Gastroesophageal sphincter (tissue), 4 donors: Measurements from ENCODE around the gene EFTUD2. TPM values are rescaled to one million over a fixed set of nuclear protein-coding genes. Genes with fewer than 3 reads are reported as not detected.

Experiments used
- ATAC-seq: fragments of 150-250 bp; one replicate; pipeline ENCODE4 v1.9.1; 2016; ENCODE audit warnings: mild to moderate bottlenecking, moderate library complexity
- H3K27ac ChIP-seq, 4 donors: fragments of 200-600 bp; sonication (generic) in 3 of 4; 1 replicate in 3 of 4; 2 replicates in 1 of 4; pipeline ENCODE4 v1.5.1; 2016 to 2019
- H3K27me3 ChIP-seq: fragments of 200-600 bp; sonication (generic); one replicate; pipeline ENCODE4 v1.5.1; 2019
- H3K36me3 ChIP-seq, 2 donors: fragments of 200-600 bp; sonication (generic); one replicate each; pipeline ENCODE4 v1.5.1; 2019; ENCODE audit warnings: control low read depth in 1 of 2
- H3K4me1 ChIP-seq, 3 donors: fragments of 200-600 bp; sonication (generic); 1 replicate in 2 of 3; 2 replicates in 1 of 3; pipeline ENCODE4 v1.5.1; 2016 to 2019; ENCODE audit warnings: control low read depth in 2 of 3
- H3K4me3 ChIP-seq, 2 donors: fragments of 200-600 bp; sonication (generic); one replicate each; pipeline ENCODE4 v1.5.1; 2019; ENCODE audit warnings: mild to moderate bottlenecking in 1 of 2, moderate library complexity in 1 of 2
- H3K9me3 ChIP-seq, 3 donors: fragments of 200-600 bp; sonication (generic); one replicate each; pipeline ENCODE4 v1.5.1; 2017 to 2019; ENCODE audit warnings: control low read depth in 2 of 3
- CTCF ChIP-seq, 4 experiments: fragments of 200-600 bp in 2 of 4; fragments of 450-650 bp in 2 of 4; sonication (generic) in 1 of 4; IDR thresholded peaks; one replicate each; pipeline ENCODE4 v1.5.1; 2017 to 2019; ENCODE audit warnings: antibody characterized with exemption in 4 of 4, mild to moderate bottlenecking in 2 of 4, moderate library complexity in 2 of 4
- EP300 ChIP-seq: sonication (generic); formaldehyde crosslinking; IDR thresholded peaks from one replicate; pipeline ENCODE4 v1.6.1; 2017; ENCODE audit warnings: antibody characterized with exemption, mild to moderate bottlenecking
- POLR2A ChIP-seq, 2 donors: fragments of 450-650 bp; IDR thresholded peaks; one replicate each; pipeline ENCODE4 v1.6.1; 2017; ENCODE audit warnings: antibody characterized with exemption in 2 of 2, mild to moderate bottlenecking in 2 of 2, moderate library complexity in 1 of 2
- POLR2AphosphoS5 ChIP-seq: sonication (generic); formaldehyde crosslinking; IDR thresholded peaks from one replicate; pipeline ENCODE4 v1.6.1; 2017; ENCODE audit warnings: antibody characterized with exemption
- WGBS, 2 donors: methylation state at CpG; one replicate each; pipeline ENCODE4 v1.1.5; 2018; ENCODE audit warnings: low coverage in 1 of 2; 5-methylcytosine and 5-hydroxymethylcytosine counted together
- total RNA-seq, 4 donors: library from RNA; depleted of rRNA; stranded (reverse); fragments of >200 nt; gene quantifications; one replicate each; pipeline ENCODE4 v1.1.0, GENCODE V29; 2016

EFTUD2 gene
- total RNA-seq, 4 donors from 2014 or later: 45.1 to 71.2 (median 57.8) TPM

DNA sequence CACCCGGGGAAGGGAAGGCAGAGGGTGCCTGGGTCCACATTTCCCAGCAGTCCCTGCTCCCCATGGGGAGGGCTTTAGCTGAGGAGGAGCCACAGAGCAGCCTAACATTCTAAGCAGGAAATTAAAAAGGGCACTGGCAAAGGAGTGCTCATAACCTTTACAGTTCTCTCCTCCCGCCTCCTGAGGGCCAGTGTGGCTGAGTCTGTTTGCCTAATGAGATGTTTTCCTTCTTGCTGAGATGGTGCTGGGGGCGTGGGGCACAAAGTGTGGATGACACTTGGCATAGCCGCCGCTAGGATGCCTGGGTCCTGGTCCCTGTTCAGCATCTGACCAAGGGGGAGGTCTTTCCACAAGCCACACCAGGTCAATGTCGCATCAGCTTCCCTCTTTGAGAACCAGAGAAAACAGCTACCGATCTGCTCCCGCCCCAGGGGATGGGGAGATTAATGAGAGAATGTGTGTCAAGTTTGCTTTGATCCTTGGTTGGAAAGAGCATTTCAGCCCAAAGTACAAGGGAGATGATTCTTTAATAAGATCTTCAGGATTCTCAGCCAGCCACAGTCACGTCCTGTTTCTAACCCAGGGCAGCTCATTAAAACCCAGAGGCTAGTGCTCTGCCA, 42.6 kb upstream of the EFTUD2 start:
- no peaks in the 10 kb centered on the region for H3K4me1 ChIP-seq
- ATAC-seq: no peak
- TF ChIP-seq EP300: no peak
- no peak for TF ChIP-seq POLR2A (IDR thresholded peaks at IDR 0.05)
- TF ChIP-seq CTCF (IDR thresholded peaks at IDR 0.05): no peak
- TF ChIP-seq POLR2AphosphoS5: no peak
- no peaks in the 10 kb centered on the region for H3K9me3 ChIP-seq
- WGBS, 2 donors: 37 to 65% methylated on average over 2 to 4 of the region's 9 CpGs
- H3K27me3 ChIP-seq: no peaks in the 10 kb centered on the region
- H3K36me3 ChIP-seq: no peaks in the 10 kb centered on the region
- no peak overlapping the region for H3K4me3 ChIP-seq
- no peak overlapping the region for H3K27ac ChIP-seq

- WGBS, 2 donors: 32 to 70% methylated on average over 1 of the region's 1 CpG
- H3K27me3 ChIP-seq: no peaks in the 10 kb centered on the region
- H3K4me3 ChIP-seq: no peak overlapping the region
- H3K4me1 ChIP-seq: no peaks in the 10 kb centered on the region
- H3K36me3 ChIP-seq: no peaks in the 10 kb centered on the region
- H3K9me3 ChIP-seq: no peaks in the 10 kb centered on the region
- no peak for TF ChIP-seq EP300
- no peak for TF ChIP-seq CTCF (IDR thresholded peaks at IDR 0.05)
- TF ChIP-seq POLR2A (IDR thresholded peaks at IDR 0.05): no peak
- TF ChIP-seq POLR2AphosphoS5: no peak
- no peak overlapping the region for H3K27ac ChIP-seq
- no peak for ATAC-seq
These were observed 41.5 kb upstream of the EFTUD2 start for GRCh38 chr17:44940768-44941167.

DNA sequence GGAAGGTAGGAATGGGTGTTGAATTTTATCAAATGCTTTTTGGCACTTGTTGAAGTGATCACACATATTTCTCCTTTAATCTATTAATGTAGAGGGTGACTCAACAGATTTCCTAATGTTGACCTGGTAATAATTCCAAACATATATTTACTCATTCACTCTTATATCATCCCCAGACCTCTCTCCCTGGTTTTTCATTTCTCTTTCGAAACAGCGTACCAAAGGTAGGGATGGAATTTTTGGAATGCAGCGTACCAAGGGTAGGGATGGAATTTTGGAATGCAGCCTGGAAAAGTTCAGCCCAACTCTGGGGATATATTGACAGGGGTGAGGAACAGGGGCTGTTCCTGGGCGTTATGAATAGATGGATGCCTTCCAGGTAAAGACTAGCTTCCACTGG, 41.1 kb upstream of the EFTUD2 start:
- no peaks in the 10 kb centered on the region for H3K36me3 ChIP-seq
- TF ChIP-seq CTCF (IDR thresholded peaks at IDR 0.05) (no peak), POLR2AphosphoS5 (no peak), EP300 (no peak), POLR2A (IDR thresholded peaks at IDR 0.05) (no peak)
- H3K9me3 ChIP-seq: no peaks in the 10 kb centered on the region
- no peaks in the 10 kb centered on the region for H3K27me3 ChIP-seq
- 36 to 50% methylated on average over 4 of the region's 4 CpGs for WGBS, 2 donors
- no peaks in the 10 kb centered on the region for H3K4me1 ChIP-seq
- no peak for ATAC-seq
- H3K4me3 ChIP-seq: no peak overlapping the region
- no peak overlapping the region for H3K27ac ChIP-seq

DNA sequence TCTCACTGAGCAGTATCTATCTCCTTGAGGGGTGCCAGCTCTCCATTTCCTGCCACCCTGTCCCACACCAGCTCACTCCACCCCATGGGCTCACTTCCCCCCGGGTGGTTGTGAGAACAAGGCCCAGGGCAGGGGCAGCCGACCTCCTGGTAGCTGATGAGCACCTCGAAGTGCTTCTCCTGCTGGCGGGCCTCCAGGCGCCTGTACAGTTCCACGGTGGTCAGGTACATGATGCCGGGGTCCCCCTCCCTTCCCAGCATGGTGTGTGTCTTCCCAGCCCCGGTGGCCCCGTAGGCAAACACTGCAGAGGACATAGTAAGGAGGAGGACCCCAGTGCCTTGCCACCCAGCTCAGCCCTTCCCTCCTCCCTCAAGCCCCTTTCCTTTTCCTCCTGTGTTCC, 35.9 kb upstream of the EFTUD2 start:
- H3K27ac ChIP-seq: no peak overlapping the region
- TF ChIP-seq POLR2A (IDR thresholded peaks at IDR 0.05) (no peak), CTCF (IDR thresholded peaks at IDR 0.05) (no peak), EP300 (no peak), POLR2AphosphoS5 (no peak)
- no peaks in the 10 kb centered on the region for H3K36me3 ChIP-seq
- no peak for ATAC-seq
- H3K4me1 ChIP-seq: no peaks in the 10 kb centered on the region
- no peaks in the 10 kb centered on the region for H3K9me3 ChIP-seq
- 86% methylated on average over 5 of the region's 9 CpGs; no CpG with 5 or more reads in 1 of the 2 donors for WGBS, 2 donors
- H3K27me3 ChIP-seq: no peaks in the 10 kb centered on the region
- no peak overlapping the region for H3K4me3 ChIP-seq

DNA sequence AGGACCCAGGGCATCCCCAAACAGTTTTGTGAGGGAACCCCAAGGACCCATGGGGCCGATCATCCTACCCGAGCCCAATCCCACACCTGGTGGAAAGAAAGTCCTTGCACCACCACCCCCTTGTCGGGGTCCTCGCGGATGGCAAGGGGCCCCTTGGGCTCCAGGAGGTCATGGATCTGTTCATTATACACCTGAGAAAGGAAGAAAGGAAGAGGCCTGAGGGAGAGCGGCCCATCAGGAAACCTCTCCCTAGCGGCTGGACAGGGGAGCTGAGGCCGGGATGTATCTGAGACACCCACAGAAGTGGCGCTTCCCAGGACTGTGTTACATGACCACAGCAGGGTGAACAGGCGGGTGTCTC, 35.5 kb upstream of the EFTUD2 start:
- no peaks in the 10 kb centered on the region for H3K4me1 ChIP-seq
- ATAC-seq: no peak
- no peak for TF ChIP-seq POLR2AphosphoS5
- no peak overlapping the region for H3K27ac ChIP-seq
- no peak overlapping the region for H3K4me3 ChIP-seq
- no peaks in the 10 kb centered on the region for H3K36me3 ChIP-seq
- no peaks in the 10 kb centered on the region for H3K27me3 ChIP-seq
- H3K9me3 ChIP-seq: no peaks in the 10 kb centered on the region
- WGBS, 2 donors: 100% methylated on average over 2 of the region's 10 CpGs; no CpG with 5 or more reads in 1 of the 2 donors
